HEK293T (cell line): ENCODE measurements around the gene MIER1.

Experiments used
- CTBP1 ChIP-seq: fragments of 450-650 bp; IDR thresholded peaks from 2 replicates; pipeline ENCODE4 v1.6.1; 2016; ENCODE audit warnings: borderline replicate concordance
- FOXA1 ChIP-seq: fragments of 450-650 bp; IDR thresholded peaks from 2 replicates; pipeline ENCODE4 v1.6.1; 2016; ENCODE audit warnings: mild to moderate bottlenecking
- FOXK2 ChIP-seq: fragments of 450-650 bp; IDR thresholded peaks from 2 replicates; pipeline ENCODE4 v1.6.1; 2016; ENCODE audit warnings: mild to moderate bottlenecking
- HDGF ChIP-seq: fragments of 450-650 bp; IDR thresholded peaks from 2 replicates; pipeline ENCODE4 v1.6.1; 2017; ENCODE audit warnings: antibody characterized with exemption, borderline replicate concordance
- NFRKB ChIP-seq: fragments of 450-650 bp; IDR thresholded peaks from 2 replicates; pipeline ENCODE4 v1.6.1; 2016; ENCODE audit warnings: mild to moderate bottlenecking, moderate library complexity
- SUZ12 ChIP-seq: fragments of 450-650 bp; IDR thresholded peaks from 2 replicates; pipeline ENCODE4 v1.6.1; 2016; ENCODE audit warnings: mild to moderate bottlenecking

DNA sequence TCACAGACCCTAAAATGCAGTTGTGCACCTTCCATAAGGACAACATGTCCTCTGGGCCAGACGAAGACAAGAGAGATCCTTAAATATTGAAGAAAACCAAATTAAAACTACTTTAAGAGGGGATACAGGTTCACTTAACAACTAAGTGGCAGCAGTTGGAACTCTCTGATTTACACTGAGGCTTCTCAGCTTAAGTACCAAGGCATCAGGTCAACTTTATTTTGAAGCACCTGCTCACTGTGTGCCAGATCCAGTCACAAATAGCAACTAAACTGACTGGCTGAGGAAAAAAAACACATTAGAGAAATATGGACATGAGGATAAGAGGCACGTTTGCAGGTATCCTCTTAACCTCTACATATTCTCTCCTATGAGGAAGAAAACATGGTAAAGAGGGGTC is 96.0 kb downstream of the MIER1 start:
- TF ChIP-seq NFRKB (no peak), HDGF (no peak), FOXK2 (no peak), FOXA1 (no peak), SUZ12 (no peak), CTBP1 (no peak)
